Measurements from ENCODE around the gene MTFR2.

Gene MTFR2

GRCh38 chr6:136181512-136181833 lies 68.6 kb downstream of the MTFR2 start:
- DNase-seq, result no peak

Data from CD4-positive, alpha-beta T cell treated with Interferon alpha-2 for 1 hour (primary cell).